Choroid plexus epithelial cell (primary cell): Measurements from ENCODE around the gene DNAJC18.

Experiments
- DNase-seq: peaks from one replicate; pipeline ENCODE4 v3.0.0-alpha.2; 2010; ENCODE audit warnings: low read depth
- H3K4me3 ChIP-seq: 2 replicates; pipeline ENCODE4 v1.5.1; 2011; ENCODE audit warnings: low read depth, mild to moderate bottlenecking, control low read depth, low read length, moderate library complexity
- CTCF ChIP-seq: conservative IDR thresholded peaks from 2 replicates; pipeline ENCODE4 v1.5.1; 2011; ENCODE audit warnings: low read depth, mild to moderate bottlenecking, control low read depth, inconsistent platforms, low read length, moderate library complexity

The DNAJC18 gene

GRCh38 chr5:139393497-139394122 lies 45.7 kb downstream of the DNAJC18 start:
- no peak for TF ChIP-seq CTCF
- no peak for DNase-seq

GRCh38 chr5:139392678-139393496 lies 46.4 kb downstream of the DNAJC18 start:
- TF ChIP-seq CTCF = peak; percentile 64
- H3K4me3 ChIP-seq = peak overlapping the region; percentile 59
- peak; percentile 76 for DNase-seq

More at GRCh38 chr5:139393497-139394122, 45.7 kb downstream of the DNAJC18 start:
- H3K4me3 ChIP-seq = peak overlapping the region; percentile 59

GRCh38 chr5:139392324-139392677 lies 47.0 kb downstream of the DNAJC18 start:
- peak overlapping the region; percentile 59 for H3K4me3 ChIP-seq
- no peak for TF ChIP-seq CTCF
- no peak for DNase-seq

- no peak for DNase-seq
- no peak for TF ChIP-seq CTCF
- peak overlapping the region; percentile 59 for H3K4me3 ChIP-seq
These were observed 47.6 kb downstream of the DNAJC18 start for GRCh38 chr5:139391570-139392323.

- no peak overlapping the region for H3K4me3 ChIP-seq
- no peak for DNase-seq
- TF ChIP-seq CTCF = no peak
These were observed 48.4 kb downstream of the DNAJC18 start for GRCh38 chr5:139390639-139391569.
